ENCODE results near the gene GLDC.

DNA sequence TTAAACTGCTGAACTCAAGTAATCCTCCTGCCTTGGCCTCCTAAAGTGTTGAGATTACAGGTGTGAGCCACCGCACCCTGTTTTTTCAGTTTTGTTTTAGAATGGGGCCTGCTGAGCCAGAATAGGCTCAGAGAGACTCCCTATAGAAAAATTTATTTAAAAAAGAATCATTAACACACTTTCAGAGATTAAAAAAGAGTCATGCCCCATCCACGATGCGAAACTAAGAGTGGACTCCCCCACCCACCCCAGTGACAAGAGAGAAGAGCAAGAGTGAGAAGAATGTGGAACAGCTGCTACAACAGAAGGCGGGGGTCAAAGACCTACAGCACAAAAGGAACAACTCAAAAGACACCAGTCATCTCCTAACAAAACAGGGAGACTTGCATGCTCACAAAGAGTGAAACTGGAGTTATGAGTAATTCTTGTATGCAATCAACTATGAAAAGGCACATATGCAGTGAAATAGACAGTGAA is 47.2 kb downstream of the GLDC start:
- TF ChIP-seq CTCF (IDR thresholded peaks at IDR 0.05) (no peak), POLR2A (IDR thresholded peaks at IDR 0.05) (no peak)

Data from right lobe of liver (tissue), 4 donors.